ENCODE data around the gene RTKN2. TPM values are rescaled to one million over a fixed set of nuclear protein-coding genes. Genes with fewer than 3 reads are reported as not detected.

The RTKN2 gene
- total and polyA plus RNA-seq, 2 of the 4 experiments (the other 2 are of a cell fraction) = 0.75 to 0.90 TPM

- dilution Hi-C loops (cut with HindIII; ENCODE audit: low sequenced_read_pairs, unreplicated experiment) = no loop called here
- Histone ChIP-seq H2AK9ac (replicated peaks; ENCODE audit: low read depth, low read length, poor library complexity) (no peak overlapping the region), H4K5ac (ENCODE audit: low read depth, low read length) (no peak overlapping the region), H3K14ac (replicated peaks; ENCODE audit: low read depth, low read length) (no peak overlapping the region; the same call in 1 of the 2 replicates), H3K9ac (ENCODE audit: low read depth, low read length) (no peak overlapping the region), H2BK120ac (ENCODE audit: low read depth, low read length) (no peak overlapping the region), H2BK15ac (ENCODE audit: low read depth, low read length) (peak overlapping the region; percentile 15; the same call in 1 of the 3 replicates), H2BK20ac (ENCODE audit: low read depth, low read length) (0 out of 2 replicates have a peak overlapping the region, but pooled peaks have one; percentile 22), H3K4ac (ENCODE audit: low read depth, low read length) (no peak overlapping the region), H3K27ac (ENCODE audit: insufficient read depth, low read length) (no peak overlapping the region), H3K18ac (ENCODE audit: low read depth, low read length) (no peak overlapping the region), H4K8ac (ENCODE audit: low read depth in 2 of 2, low read length in 2 of 2) (no peak overlapping the region), H3K4me1 (ENCODE audit: control insufficient read depth, insufficient read depth, low read length) (peaks cover 5% of the 10 kb centered on the region), H4K20me1 (ENCODE audit: insufficient read depth, low read length) (no peaks in the 10 kb centered on the region), H3K4me3 (ENCODE audit: insufficient read depth, low read depth, low read length) (no peak overlapping the region), H4K91ac (ENCODE audit: insufficient read depth, low read depth, low read length) (no peak overlapping the region), H3K36me3 (ENCODE audit: control insufficient read depth, insufficient read depth, low read length) (no peaks in the 10 kb centered on the region), H3K79me1 (ENCODE audit: low read depth in 1 of 2, low read length in 2 of 2) (no peaks in the 10 kb centered on the region), H3K9me1 (ENCODE audit: insufficient read depth, low read length) (no peaks in the 10 kb centered on the region), H3K4me2 (ENCODE audit: low read depth, low read length) (no peak overlapping the region), H3K23ac (ENCODE audit: low read depth, low read length) (no peak overlapping the region), H2AFZ (replicated peaks; ENCODE audit: low read length, poor library complexity) (peak overlapping the region; percentile 38), H2BK5ac (ENCODE audit: low read depth, low read length, poor library complexity, severe bottlenecking) (no peak overlapping the region), H3K27me3 (ENCODE audit: control insufficient read depth, insufficient read depth, low read length) (no peaks in the 10 kb centered on the region), H3K56ac (ENCODE audit: extremely low read depth, insufficient read depth, low read length) (no peak overlapping the region), H2AK5ac (ENCODE audit: low read depth, low read length) (peak overlapping the region; percentile 49), H3K9me3 (ENCODE audit: control insufficient read depth, insufficient read depth, low read length) (peaks cover 2% of the 10 kb centered on the region; the same call in 1 of the 2 replicates)
- WGBS, 2 experiments (ENCODE audit: extremely low coverage in 2 of 2, insufficient read length in 1 of 2) = 60% methylated on average over 1 of the region's 7 CpGs; no CpG with 5 or more reads in 1 of the 2 experiments
- intact Hi-C loops (cut with micrococcal nuclease) = no loop called here
- CTCF ChIA-PET = no interaction called here
- BruUV-seq (replicated peaks) = no TSS peak
- in situ Hi-C loops (cut with MboI; ENCODE audit: low sequenced_read_pairs) = no loop called here
- no peak for ATAC-seq (ENCODE audit: low read depth)
- no peak for DNase-seq
- TF ChIP-seq MAFK (IDR thresholded peaks at IDR 0.05; ENCODE audit: low read depth, low read length) (no peak), MXI1 (IDR thresholded peaks at IDR 0.05; ENCODE audit: borderline replicate concordance, low read depth, low read length) (no peak), SMC3 (IDR thresholded peaks at IDR 0.05; ENCODE audit: low read depth, low read length) (no peak), RAD21 (IDR thresholded peaks at IDR 0.05; ENCODE audit: low read length) (no peak), POLR2A (IDR thresholded peaks at IDR 0.05; ENCODE audit: low read depth, low read length) (no peak), BHLHE40 (IDR thresholded peaks at IDR 0.05; ENCODE audit: low read depth, low read length) (no peak), MAZ (IDR thresholded peaks at IDR 0.05; ENCODE audit: borderline replicate concordance, low read depth, low read length) (no peak), RFX5 (IDR thresholded peaks at IDR 0.05; ENCODE audit: low read depth, low read length) (no peak), CTCF (conservative IDR thresholded peaks at IDR 0.05; ENCODE audit: low read depth, low read length) (no peak), CHD1 (IDR thresholded peaks at IDR 0.05; ENCODE audit: low read depth, low read length) (no peak), RCOR1 (IDR thresholded peaks at IDR 0.05; ENCODE audit: insufficient replicate concordance, low read length) (no peak), NFE2L2 (IDR thresholded peaks at IDR 0.05; ENCODE audit: low read depth, low read length) (no peak), FOS (IDR thresholded peaks at IDR 0.05; ENCODE audit: low read depth, low read length) (no peak), CEBPB (IDR thresholded peaks at IDR 0.05; ENCODE audit: low read depth, low read length) (no peak)
- TF ChIP-seq, protein P1, sequence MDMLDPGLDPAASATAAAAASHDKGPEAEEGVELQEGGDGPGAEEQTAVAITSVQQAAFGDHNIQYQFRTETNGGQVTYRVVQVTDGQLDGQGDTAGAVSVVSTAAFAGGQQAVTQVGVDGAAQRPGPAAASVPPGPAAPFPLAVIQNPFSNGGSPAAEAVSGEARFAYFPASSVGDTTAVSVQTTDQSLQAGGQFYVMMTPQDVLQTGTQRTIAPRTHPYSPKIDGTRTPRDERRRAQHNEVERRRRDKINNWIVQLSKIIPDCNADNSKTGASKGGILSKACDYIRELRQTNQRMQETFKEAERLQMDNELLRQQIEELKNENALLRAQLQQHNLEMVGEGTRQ (IDR thresholded peaks at IDR 0.05; ENCODE audit: low read depth, low read length) = no peak
- TF ChIP-seq, protein P2, sequence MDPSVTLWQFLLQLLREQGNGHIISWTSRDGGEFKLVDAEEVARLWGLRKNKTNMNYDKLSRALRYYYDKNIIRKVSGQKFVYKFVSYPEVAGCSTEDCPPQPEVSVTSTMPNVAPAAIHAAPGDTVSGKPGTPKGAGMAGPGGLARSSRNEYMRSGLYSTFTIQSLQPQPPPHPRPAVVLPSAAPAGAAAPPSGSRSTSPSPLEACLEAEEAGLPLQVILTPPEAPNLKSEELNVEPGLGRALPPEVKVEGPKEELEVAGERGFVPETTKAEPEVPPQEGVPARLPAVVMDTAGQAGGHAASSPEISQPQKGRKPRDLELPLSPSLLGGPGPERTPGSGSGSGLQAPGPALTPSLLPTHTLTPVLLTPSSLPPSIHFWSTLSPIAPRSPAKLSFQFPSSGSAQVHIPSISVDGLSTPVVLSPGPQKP (IDR thresholded peaks at IDR 0.05; ENCODE audit: borderline replicate concordance, low read depth, low read length) = no peak
- POLR2A ChIA-PET (ENCODE audit: unreplicated experiment) = no interaction called here
These were observed 113.5 kb downstream of the RTKN2 start for GRCh38 chr10:62155054-62155680.

Measured in IMR-90 (cell line).